HCT116 (cell line): ENCODE results near the gene ELANE. TPM values are rescaled to one million over a fixed set of nuclear protein-coding genes. Genes with fewer than 3 reads are reported as not detected.

Experiments
- ATAC-seq: fragments of 200-7000 bp; cut with Tn5 transposase; 2 replicates; pipeline ENCODE4 v1.9.1; 2020; ENCODE audit warnings: mild to moderate bottlenecking, moderate library complexity
- BruUV-seq: library from RNA; stranded (reverse); fragments of 400-500 nt; replicated peaks from 2 replicates; lab custom pipeline; 2021; lab: Mats Ljungman, UMichigan
- CTCF ChIA-PET: fragments of 300-600 bp; sonication (Branson Sonifier 250); formaldehyde crosslinking; loops from one replicate; lab custom pipeline; 2021; ENCODE audit warnings: antibody characterized with exemption; lab: Charles Lee
- POLR2A ChIA-PET: fragments of 300-600, 350-600 bp; sonication (Branson Sonifier 250); formaldehyde crosslinking; loops from one replicate; lab custom pipeline; 2021; ENCODE audit warnings: antibody characterized with exemption; lab: Charles Lee
- RAD21 ChIA-PET, 2 experiments: fragments of 300-600 bp; sonication (Branson Sonifier 250); formaldehyde crosslinking; loops; one replicate each; lab custom pipeline; 2023; ENCODE audit warnings: low total read pairs in 2 of 2; ENCODE audit not compliant: uncharacterized antibody in 2 of 2, unreplicated experiment in 2 of 2, low non-redundant PET in 1 of 2; lab: Charles Lee
- DNase-seq: peaks from one replicate; pipeline ENCODE4 v3.0.0-alpha.2; 2010; ENCODE audit warnings: low read depth, low spot score
- H2AFZ ChIP-seq: fragments of 200-600 bp; shearing (Covaris generic), sonication (generic); 2 replicates; pipeline ENCODE4 v1.6.1; 2017; ENCODE audit warnings: low read depth, mixed run types, mixed read lengths, antibody characterized with exemption, low read length; ENCODE audit not compliant: poor library complexity, severe bottlenecking
- H3K27ac ChIP-seq: 2 replicates; pipeline ENCODE4 v1.5.1; 2012; ENCODE audit warnings: low read depth, low read length
- H3K27me3 ChIP-seq: fragments of 200-600 bp; sonication (generic); 2 replicates; pipeline ENCODE4 v1.6.1; 2016; ENCODE audit warnings: mixed run types, low read length, mixed read lengths; ENCODE audit not compliant: insufficient read depth
- H3K36me3 ChIP-seq, 2 experiments: fragments of 200-500 bp in 1 of 2; fragments of 200-600 bp in 1 of 2; sonication (Bioruptor generic) in 1 of 2; sonication (generic) in 1 of 2; 2 replicates each; pipeline versions ENCODE4 v1.5.1 to v1.6.1; 2014 to 2016; ENCODE audit warnings: low read length in 2 of 2, inconsistent platforms in 1 of 2, mixed read lengths in 1 of 2, mixed run types in 1 of 2; ENCODE audit not compliant: insufficient read depth in 2 of 2, control insufficient read depth in 1 of 2
- H3K4me1 ChIP-seq, 2 experiments: fragments of 200-600 bp in 1 of 2; sonication (generic) in 1 of 2; 2 replicates each; pipeline versions ENCODE4 v1.5.1 to v1.6.1; 2012 to 2017; ENCODE audit warnings: low read length in 2 of 2, inconsistent platforms in 1 of 2, mild to moderate bottlenecking in 1 of 2, mixed read lengths in 1 of 2, mixed run types in 1 of 2, moderate library complexity in 1 of 2; ENCODE audit not compliant: insufficient read depth in 2 of 2, control insufficient read depth in 1 of 2
- H3K4me2 ChIP-seq: fragments of 200-600 bp; sonication (generic); 2 replicates; pipeline ENCODE4 v1.6.1; 2017; ENCODE audit warnings: mixed run types, low read length, mixed read lengths
- H3K4me3 ChIP-seq, 2 experiments: fragments of 200-600 bp in 1 of 2; sonication (generic) in 1 of 2; replicated peaks in 1 of 2; 2 replicates each; pipeline ENCODE4 v1.5.1; 2011 to 2016; ENCODE audit warnings: low read length in 2 of 2, control low read depth in 1 of 2, low read depth in 1 of 2, mild to moderate bottlenecking in 1 of 2, mixed read lengths in 1 of 2, mixed run types in 1 of 2
- H3K79me2 ChIP-seq: fragments of 200-600 bp; sonication (generic); 2 replicates; pipeline ENCODE4 v1.6.1; 2017; ENCODE audit warnings: mild to moderate bottlenecking, mixed run types, low read length, moderate library complexity, mixed read lengths; ENCODE audit not compliant: insufficient read depth
- H3K9ac ChIP-seq: fragments of 200-600 bp; sonication (generic); 2 replicates; pipeline ENCODE4 v1.6.1; 2016; ENCODE audit warnings: low read length, mixed read lengths
- H3K9me2 ChIP-seq: fragments of 200-600 bp; sonication (generic), shearing (Covaris generic); 2 replicates; pipeline ENCODE4 v1.6.1; 2017; ENCODE audit warnings: mixed run types, mild to moderate bottlenecking, moderate library complexity; ENCODE audit not compliant: insufficient read depth
- H3K9me3 ChIP-seq, 2 experiments: fragments of 200-500 bp in 1 of 2; fragments of 200-600 bp in 1 of 2; sonication (Bioruptor generic) in 1 of 2; sonication (generic) in 1 of 2; 2 replicates each; pipeline ENCODE4 v1.6.1; 2014 to 2017; ENCODE audit warnings: low read length in 2 of 2, mixed read lengths in 2 of 2, inconsistent platforms in 1 of 2, low read depth in 1 of 2, mild to moderate bottlenecking in 1 of 2, mixed run types in 1 of 2, moderate library complexity in 1 of 2; ENCODE audit not compliant: control insufficient read depth in 1 of 2, insufficient read depth in 1 of 2
- H4K20me1 ChIP-seq: fragments of 200-600 bp; sonication (generic), shearing (Covaris generic); 2 replicates; pipeline ENCODE4 v1.6.1; 2017; ENCODE audit warnings: mixed run types, mild to moderate bottlenecking, moderate library complexity; ENCODE audit not compliant: insufficient read depth
- ATF3 ChIP-seq: IDR thresholded peaks from 2 replicates; pipeline ENCODE4 v1.6.1; 2012
- CEBPB ChIP-seq: IDR thresholded peaks from 2 replicates; pipeline ENCODE4 v1.6.1; 2012; ENCODE audit warnings: low read depth
- EGR1 ChIP-seq: IDR thresholded peaks from 2 replicates; pipeline ENCODE4 v1.6.1; 2012; ENCODE audit warnings: low read depth
- POLR2A ChIP-seq: IDR thresholded peaks from 2 replicates; pipeline ENCODE4 v1.7.0; 2011; ENCODE audit warnings: borderline replicate concordance; ENCODE audit not compliant: insufficient read depth, insufficient read length; ENCODE audit errors: extremely low read depth
- ZFX ChIP-seq: fragments of 450-650 bp; IDR thresholded peaks from 2 replicates; pipeline ENCODE4 v1.6.1; 2017
- ZNF274 ChIP-seq: fragments of 200-500 bp; sonication (Bioruptor generic); IDR thresholded peaks from 2 replicates; pipeline ENCODE4 v1.6.1; 2014; ENCODE audit warnings: mild to moderate bottlenecking, low read depth, low read length, inconsistent platforms
- intact Hi-C: fragments of 100-400 bp; cut with micrococcal nuclease; formaldehyde crosslinking; loops from 2 replicates; pipeline ENCODE4 v1.10.0; 2022
- microRNA counts: library from miRNA; unstranded; fragments of <30 nt; microRNA quantifications from one replicate; lab custom pipeline; 2015
- microRNA-seq: library from miRNA; unstranded; fragments of <30 nt; microRNA quantifications from one replicate; pipeline ENCODE4, GENCODE V29; 2016; ENCODE audit warnings: borderline number of aligned reads
- total RNA-seq: library from RNA; stranded (reverse); gene quantifications from one replicate; pipeline ENCODE4 v1.2.1, GENCODE V29; 2021; ENCODE audit not compliant: unreplicated experiment

ELANE gene
- total RNA-seq, 1 experiment from 2014 or later: not detected

GRCh38 chr19:904545-904944, 52.4 kb downstream of the ELANE start:
- no peaks in the 10 kb centered on the region for H3K9me2 ChIP-seq
- DNase-seq (no peak), ATAC-seq (no peak)
- intact Hi-C loops: no loop called here
- H3K27me3 ChIP-seq: no peaks in the 10 kb centered on the region
- H3K4me3 ChIP-seq: no peak overlapping the region
- RAD21 ChIA-PET: no interaction called here
- H3K4me2 ChIP-seq: no peak overlapping the region
- no peak overlapping the region for H3K27ac ChIP-seq
- H4K20me1 ChIP-seq: peaks cover 4% of the 10 kb centered on the region; the same call in 1 of the 2 replicates
- CTCF ChIA-PET: interaction anchor here (1.3 kb wide), 1 partner anchor 394 kb away, joined by 3 read pairs; no protein-coding TSS in a partner anchor
- H2AFZ ChIP-seq: no peak overlapping the region
- BruUV-seq: no TSS peak
- no peak for TF ChIP-seq EGR1
- no peak for TF ChIP-seq ZFX
- no peak for TF ChIP-seq ATF3
- no peak for TF ChIP-seq POLR2A
- TF ChIP-seq CEBPB: no peak
- TF ChIP-seq ZNF274: no peak
- H3K4me1 ChIP-seq: peaks cover 15 to 32% of the 10 kb centered on the region in 2 experiments
- H3K79me2 ChIP-seq: peaks cover 53% of the 10 kb centered on the region
- POLR2A ChIA-PET: no interaction called here
- H3K9ac ChIP-seq: no peak overlapping the region
- peaks cover 0 to under 1% of the 10 kb centered on the region in 2 experiments; a peak in 2 of 4 replicates for H3K36me3 ChIP-seq
- H3K9me3 ChIP-seq: no peaks in the 10 kb centered on the region

MicroRNAs within 50 kb of the gene (microRNA counts, 767-probe panel; counts per million panel counts)
- microRNA hsa-miR-3187-3p (lab: Ali Mortazavi, UCI): not detected

Small RNA genes lying within 50 kb of the gene (microRNA-seq; reads per million reads assigned to microRNA genes)
- gene MIR3187: 35.9 reads per million, percentile 50 among the genes with 10 or more reads in this experiment
- gene MIR4745: 8.1 reads per million, percentile 22 among the genes with 10 or more reads in this experiment

Other genes starting within 250 kb of the ELANE start
- gene POLRMT, start 218.8 kb upstream of the ELANE start, total RNA-seq: 138 TPM
- 1.5 TPM for gene FGF22, start 212.4 kb upstream of the ELANE start, total RNA-seq
- gene RNF126, start 189.1 kb upstream of the ELANE start, total RNA-seq: 93.8 TPM
- 29.1 TPM for gene FSTL3, start 175.9 kb upstream of the ELANE start, total RNA-seq
- gene PRSS57, start 156.9 kb upstream of the ELANE start, total RNA-seq: not detected
- 43.7 TPM for gene PALM, start 143.4 kb upstream of the ELANE start, total RNA-seq
- gene MISP, start 101.2 kb upstream of the ELANE start, total RNA-seq: 38.2 TPM
- 676 TPM for gene PTBP1, start 54.9 kb upstream of the ELANE start, total RNA-seq
- 0.27 TPM for gene PLPPR3, start 30.3 kb upstream of the ELANE start, total RNA-seq
- gene AZU1, start 24.5 kb upstream of the ELANE start, total RNA-seq: not detected
- 2.7 TPM for gene PRTN3, start 11.3 kb upstream of the ELANE start, total RNA-seq
- gene CFD, start 7.4 kb downstream of the ELANE start, total RNA-seq: 80.2 TPM
- 73.6 TPM for gene MED16, start 40.9 kb downstream of the ELANE start, total RNA-seq
- gene RNU6-9, start 41.2 kb downstream of the ELANE start, total RNA-seq: not detected
- 92.3 TPM for gene R3HDM4, start 60.9 kb downstream of the ELANE start, total RNA-seq
- 5.9 TPM for gene KISS1R, start 65.0 kb downstream of the ELANE start, total RNA-seq
- gene ARID3A, start 73.7 kb downstream of the ELANE start, total RNA-seq: 21.8 TPM
- 124 TPM for gene WDR18, start 132.0 kb downstream of the ELANE start, total RNA-seq
- gene GRIN3B, start 148.1 kb downstream of the ELANE start, total RNA-seq: 0.69 TPM
- 202 TPM for gene TMEM259, start 168.8 kb downstream of the ELANE start, total RNA-seq
- gene RNU6-2, start 169.2 kb downstream of the ELANE start, total RNA-seq: not detected
- 212 TPM for gene CNN2, start 174.3 kb downstream of the ELANE start, total RNA-seq
- 91.4 TPM for gene ABCA7, start 187.8 kb downstream of the ELANE start, total RNA-seq
- gene ARHGAP45, start 214.9 kb downstream of the ELANE start, total RNA-seq: 30.4 TPM
- gene POLR2E, start 243.1 kb downstream of the ELANE start, total RNA-seq: 281 TPM